ENCODE results near the gene MRPL49. TPM values are rescaled to one million over a fixed set of nuclear protein-coding genes. Genes with fewer than 3 reads are reported as not detected.

MRPL49 gene
- polyA plus RNA-seq, 4 donors, result 35.2 to 65.7 (median 50.6) TPM

DNA sequence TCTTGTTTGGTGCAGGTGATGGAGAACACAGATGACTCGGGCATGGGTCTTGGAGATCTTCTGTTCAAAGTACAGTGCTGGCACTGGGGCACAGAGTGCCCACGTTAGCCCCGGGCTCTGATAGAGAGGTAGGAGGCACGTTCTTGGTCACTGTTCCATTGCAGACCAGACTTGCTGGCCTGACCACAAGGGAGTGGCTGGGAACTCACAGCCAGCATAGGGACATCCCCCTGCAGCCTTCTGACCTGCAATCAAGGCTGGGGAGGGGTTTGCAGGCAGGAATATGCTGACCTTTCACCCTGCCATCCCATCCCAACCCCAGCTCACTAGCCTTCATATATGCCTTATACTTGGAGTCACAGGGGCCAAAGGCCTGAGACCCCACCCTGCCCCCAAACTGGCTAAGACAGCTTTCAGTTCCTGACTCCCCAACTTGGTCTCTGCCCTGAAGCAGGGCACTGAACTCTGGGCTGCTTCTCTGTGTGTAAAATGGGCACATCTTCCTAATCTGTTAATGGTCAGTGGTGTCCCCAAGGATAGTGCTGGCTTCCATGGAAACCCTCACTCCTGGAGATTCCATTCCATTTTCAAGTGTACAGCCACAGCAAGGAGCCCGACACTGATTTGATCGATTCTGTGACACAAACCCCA, 4.6 kb downstream of the MRPL49 start:
- DNase-seq (no peak), FAIRE-seq (no peak)
- peaks cover 22 to 73% (median 34%) of the 10 kb centered on the region in 3 donors for H3K36me3 ChIP-seq (ENCODE audit: control insufficient read depth in 3 of 3, insufficient read depth in 2 of 3, low read depth in 1 of 3, low read length in 3 of 3)
- H3K27me3 ChIP-seq (ENCODE audit: control insufficient read depth in 3 of 3, insufficient read depth in 3 of 3, low read length in 3 of 3), result no peaks in the 10 kb centered on the region
- H3K4me3 ChIP-seq (ENCODE audit: low read depth in 1 of 3, low read length in 3 of 3), result no peak overlapping the region
- no peaks in the 10 kb centered on the region for H3K9me3 ChIP-seq (ENCODE audit: control insufficient read depth in 2 of 2, insufficient read depth in 1 of 2, low read depth in 1 of 2, low read length in 1 of 2)
- peaks cover 0 to 5% (median 0%) of the 10 kb centered on the region in 3 donors for H3K4me1 ChIP-seq (ENCODE audit: control insufficient read depth in 3 of 3, insufficient read depth in 2 of 3, low read depth in 1 of 3, low read length in 2 of 3)
- no peak overlapping the region for H3K27ac ChIP-seq (ENCODE audit: low read depth in 1 of 3, low read length in 2 of 3)
- WGBS, 3 donors, result 60 to 67% (median 64%) methylated on average over 6 of the region's 6 CpGs

DNA sequence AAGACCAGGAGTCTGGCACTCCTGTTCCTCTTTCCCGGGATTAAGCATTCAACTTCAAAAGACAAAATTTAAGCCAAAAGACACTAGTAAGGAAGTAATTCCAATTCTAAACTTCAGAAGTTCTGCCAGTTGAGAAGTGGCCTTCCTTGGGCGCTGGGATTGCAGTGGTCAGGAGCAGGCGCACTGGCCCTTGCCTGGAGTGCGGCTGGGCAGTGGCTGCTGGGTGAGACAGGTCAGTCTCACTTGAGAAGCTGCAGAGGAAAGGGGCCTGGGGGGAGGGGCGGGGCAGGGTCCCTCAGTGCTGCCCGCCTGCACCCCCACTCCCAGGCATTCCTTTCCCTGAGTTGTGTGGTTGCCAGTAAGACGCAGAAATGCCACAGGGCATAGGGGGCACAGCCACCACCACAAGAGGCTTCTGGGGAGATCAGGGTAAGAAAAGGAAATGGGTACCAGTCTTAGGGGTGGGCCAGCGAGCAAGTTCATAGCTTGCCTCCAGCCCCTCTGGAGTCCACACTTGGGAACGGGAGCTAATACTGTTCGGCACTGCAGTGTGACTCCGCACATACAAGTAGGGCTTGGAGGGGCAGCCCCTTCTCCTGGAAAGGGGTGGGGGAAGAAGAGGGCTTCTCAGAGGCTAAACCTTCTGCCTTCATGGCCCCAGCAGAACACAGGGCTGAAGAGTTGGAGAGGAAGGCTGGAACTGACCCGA, 5.5 kb downstream of the MRPL49 start:
- H3K9me3 ChIP-seq (ENCODE audit: control insufficient read depth in 2 of 2, insufficient read depth in 1 of 2, low read depth in 1 of 2, low read length in 1 of 2), result no peaks in the 10 kb centered on the region
- no peak overlapping the region for H3K27ac ChIP-seq (ENCODE audit: low read depth in 1 of 3, low read length in 2 of 3)
- peaks cover 22 to 82% (median 36%) of the 10 kb centered on the region in 3 donors for H3K36me3 ChIP-seq (ENCODE audit: control insufficient read depth in 3 of 3, insufficient read depth in 2 of 3, low read depth in 1 of 3, low read length in 3 of 3)
- H3K4me3 ChIP-seq (ENCODE audit: low read depth in 1 of 3, low read length in 3 of 3), result no peak overlapping the region
- FAIRE-seq (no peak), DNase-seq (no peak)
- H3K27me3 ChIP-seq (ENCODE audit: control insufficient read depth in 3 of 3, insufficient read depth in 3 of 3, low read length in 3 of 3), result no peaks in the 10 kb centered on the region
- peaks cover 0 to 9% (median under 1%) of the 10 kb centered on the region in 3 donors for H3K4me1 ChIP-seq (ENCODE audit: control insufficient read depth in 3 of 3, insufficient read depth in 2 of 3, low read depth in 1 of 3, low read length in 2 of 3)
- 82 to 89% (median 85%) methylated on average over 12 of the region's 12 CpGs for WGBS, 3 donors

DNA sequence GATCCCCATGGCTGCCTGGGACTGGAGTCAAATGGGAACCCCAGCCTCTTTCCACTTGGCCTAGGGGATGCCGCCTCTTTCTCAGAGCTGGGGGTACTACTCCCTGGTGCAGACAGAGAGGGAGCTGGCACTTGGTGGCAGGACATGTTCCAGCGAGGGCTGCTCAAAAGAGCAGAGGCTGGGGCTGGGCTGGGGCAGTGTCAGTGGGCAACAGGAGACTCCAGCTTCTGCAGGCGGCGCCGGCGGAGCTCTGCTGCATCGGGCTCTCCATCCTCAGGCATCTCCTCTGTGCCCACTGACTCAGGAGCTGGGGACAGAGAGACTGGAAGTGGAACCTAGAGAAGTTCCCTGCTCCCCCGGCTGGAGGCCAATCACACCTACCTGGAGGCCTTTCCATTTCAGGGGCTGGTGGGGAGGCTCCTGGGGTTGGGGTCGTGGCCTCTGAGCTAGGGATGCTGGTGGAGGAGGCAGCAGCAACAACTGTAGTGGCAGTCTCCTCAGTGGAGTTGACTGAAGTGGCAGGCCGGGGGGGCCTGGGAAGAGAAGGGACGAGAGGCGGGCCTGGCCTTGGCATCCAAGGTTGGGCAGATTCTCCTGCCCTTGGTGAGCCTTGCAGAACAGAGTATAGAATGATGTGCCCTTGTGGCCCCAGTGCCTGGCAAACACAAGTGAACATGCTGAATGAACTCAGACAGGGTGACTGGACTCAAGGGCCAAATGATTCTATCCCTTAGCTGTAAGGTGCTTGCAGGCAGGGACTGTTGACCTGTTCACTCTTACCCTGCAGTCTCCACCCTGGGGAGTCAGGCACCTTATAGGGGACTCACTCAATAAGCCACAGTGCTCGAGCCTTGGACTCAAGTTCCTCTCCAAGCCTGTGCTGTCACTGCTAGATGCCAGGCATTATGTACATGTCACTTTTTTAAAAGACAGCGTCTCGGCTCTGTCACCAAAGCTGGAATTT, 6.3 kb downstream of the MRPL49 start:
- Histone ChIP-seq H3K9me3 (ENCODE audit: control insufficient read depth in 2 of 2, insufficient read depth in 1 of 2, low read depth in 1 of 2, low read length in 1 of 2) (no peaks in the 10 kb centered on the region), H3K27ac (ENCODE audit: low read depth in 1 of 3, low read length in 2 of 3) (no peak overlapping the region), H3K36me3 (ENCODE audit: control insufficient read depth in 3 of 3, insufficient read depth in 2 of 3, low read depth in 1 of 3, low read length in 3 of 3) (peaks cover 22 to 89% (median 37%) of the 10 kb centered on the region in 3 donors), H3K4me1 (ENCODE audit: control insufficient read depth in 3 of 3, insufficient read depth in 2 of 3, low read depth in 1 of 3, low read length in 2 of 3) (peaks cover 0 to 10% (median 4%) of the 10 kb centered on the region in 3 donors), H3K27me3 (ENCODE audit: control insufficient read depth in 3 of 3, insufficient read depth in 3 of 3, low read length in 3 of 3) (no peaks in the 10 kb centered on the region), H3K4me3 (ENCODE audit: low read depth in 1 of 3, low read length in 3 of 3) (no peak overlapping the region)
- no peak for DNase-seq
- no peak for FAIRE-seq
- WGBS, 3 donors, result 85 to 89% (median 86%) methylated on average over 15 of the region's 15 CpGs

DNA sequence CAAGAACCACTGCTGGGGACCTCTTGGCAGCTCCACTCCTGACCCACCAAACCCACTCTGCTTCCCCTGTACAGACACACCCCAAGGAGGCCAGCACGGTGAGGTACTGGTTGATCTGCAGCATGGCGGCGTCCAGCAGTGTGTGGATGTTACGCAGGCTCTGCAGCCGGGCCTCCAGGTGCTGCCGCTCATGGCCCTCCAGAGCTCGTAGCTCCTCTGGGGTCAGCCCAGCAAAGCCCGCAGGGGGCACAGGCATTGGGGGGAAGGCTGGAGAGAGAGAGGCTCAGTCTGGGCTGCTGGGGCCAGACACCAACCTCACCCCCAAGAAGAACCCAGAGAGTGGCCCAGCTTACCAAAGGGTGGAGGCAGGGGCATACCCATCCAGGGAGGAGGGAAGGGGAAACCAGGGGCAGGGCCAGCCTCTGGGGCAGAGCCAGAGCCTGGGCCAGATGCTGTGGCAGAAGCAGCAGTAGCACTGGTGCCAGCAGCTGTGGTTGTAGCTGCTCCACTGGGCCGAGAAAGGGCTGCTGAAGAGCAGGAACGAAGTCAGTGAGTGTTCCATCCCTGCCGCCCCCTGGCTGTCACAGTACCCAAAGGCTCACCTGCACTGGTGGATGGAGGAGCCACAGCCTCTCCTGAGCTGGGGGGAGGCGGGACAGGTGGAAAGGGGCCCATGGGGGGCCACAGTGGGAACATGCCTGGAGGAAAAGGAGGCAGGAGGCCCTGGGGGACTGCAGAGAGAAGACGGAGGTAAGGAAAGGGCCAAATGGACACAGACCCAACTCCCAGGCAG, 7.7 kb downstream of the MRPL49 start:
- WGBS, 3 donors, result 87 to 91% (median 91%) methylated on average over 12 to 13 of the region's 13 CpGs
- H3K4me1 ChIP-seq (ENCODE audit: control insufficient read depth in 3 of 3, insufficient read depth in 2 of 3, low read depth in 1 of 3, low read length in 2 of 3), result peaks cover 0 to 10% (median 4%) of the 10 kb centered on the region in 3 donors
- no peaks in the 10 kb centered on the region for H3K27me3 ChIP-seq (ENCODE audit: control insufficient read depth in 3 of 3, insufficient read depth in 3 of 3, low read length in 3 of 3)
- DNase-seq (no peak), FAIRE-seq (no peak)
- H3K9me3 ChIP-seq (ENCODE audit: control insufficient read depth in 2 of 2, insufficient read depth in 1 of 2, low read depth in 1 of 2, low read length in 1 of 2), result no peaks in the 10 kb centered on the region
- H3K4me3 ChIP-seq (ENCODE audit: low read depth in 1 of 3, low read length in 3 of 3), result no peak overlapping the region
- H3K36me3 ChIP-seq (ENCODE audit: control insufficient read depth in 3 of 3, insufficient read depth in 2 of 3, low read depth in 1 of 3, low read length in 3 of 3), result peaks cover 22 to 84% (median 37%) of the 10 kb centered on the region in 3 donors
- H3K27ac ChIP-seq (ENCODE audit: low read depth in 1 of 3, low read length in 2 of 3), result no peak overlapping the region

DNA sequence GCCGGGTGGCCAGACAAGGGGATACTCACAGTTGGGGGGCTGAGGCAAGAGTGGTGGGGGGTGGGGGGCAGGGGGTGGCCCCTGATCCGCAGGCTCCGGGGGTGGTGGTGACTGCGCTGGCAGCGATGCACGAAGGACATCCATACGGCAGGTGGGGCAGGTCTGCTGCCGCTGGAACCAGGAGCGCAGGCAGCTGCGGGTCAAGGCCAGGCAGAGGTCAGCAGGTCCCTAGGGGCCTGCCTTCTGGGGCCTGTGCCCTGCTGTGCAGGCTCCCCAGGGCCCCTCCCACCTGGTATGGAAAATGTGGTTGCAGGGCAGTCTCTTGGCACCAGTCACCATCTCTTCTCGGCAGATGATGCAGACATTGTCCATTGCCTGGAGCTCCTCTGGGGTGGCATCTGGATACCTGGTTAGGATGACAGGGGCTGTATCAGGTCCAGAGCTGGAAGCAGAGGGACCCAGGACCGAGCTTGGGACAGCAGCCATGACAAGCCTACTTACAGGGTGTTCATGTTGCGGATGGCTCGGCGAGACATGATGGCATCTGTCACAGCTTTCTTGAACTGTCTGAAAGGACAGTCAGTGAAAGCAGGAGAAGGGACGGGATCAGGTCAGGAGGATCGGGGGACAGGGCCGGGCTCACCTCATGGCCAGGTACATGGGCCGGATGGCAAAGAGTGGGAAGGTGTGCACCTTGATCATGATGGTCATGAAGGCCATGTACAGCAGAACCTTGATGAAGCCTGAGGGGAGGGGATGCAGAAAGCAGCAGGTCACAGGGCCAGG, 8.7 kb downstream of the MRPL49 start:
- no peak for FAIRE-seq
- no peak for DNase-seq
- H3K36me3 ChIP-seq (ENCODE audit: control insufficient read depth in 3 of 3, insufficient read depth in 2 of 3, low read depth in 1 of 3, low read length in 3 of 3), result peaks cover 22 to 75% (median 35%) of the 10 kb centered on the region in 3 donors

DNA sequence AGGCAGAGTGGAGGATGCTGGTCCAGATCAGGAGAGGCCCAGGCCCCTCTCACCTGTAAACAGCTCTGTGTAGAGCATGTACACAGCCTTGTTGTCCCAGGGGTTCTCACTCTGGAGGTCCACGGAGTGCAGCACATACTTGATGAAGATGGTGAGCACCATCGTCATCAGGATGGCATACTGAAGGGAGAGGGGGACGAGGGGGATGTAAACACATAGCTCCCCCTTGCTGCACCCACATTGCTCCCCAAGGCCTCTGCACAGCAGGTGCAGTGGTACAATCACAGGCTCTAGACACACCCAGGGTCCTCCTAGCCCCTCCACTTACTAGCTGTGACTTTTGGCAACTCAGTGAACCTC, 9.3 kb downstream of the MRPL49 start:
- no peak for FAIRE-seq
- Histone ChIP-seq H3K4me1 (ENCODE audit: control insufficient read depth in 3 of 3, insufficient read depth in 2 of 3, low read depth in 1 of 3, low read length in 2 of 3) (peaks cover 2 to 20% (median 4%) of the 10 kb centered on the region in 3 donors), H3K4me3 (ENCODE audit: low read depth in 1 of 3, low read length in 3 of 3) (no peak overlapping the region), H3K36me3 (ENCODE audit: control insufficient read depth in 3 of 3, insufficient read depth in 2 of 3, low read depth in 1 of 3, low read length in 3 of 3) (peaks cover 22 to 69% (median 34%) of the 10 kb centered on the region in 3 donors), H3K27ac (ENCODE audit: low read depth in 1 of 3, low read length in 2 of 3) (no peak overlapping the region), H3K27me3 (ENCODE audit: control insufficient read depth in 3 of 3, insufficient read depth in 3 of 3, low read length in 3 of 3) (no peaks in the 10 kb centered on the region), H3K9me3 (ENCODE audit: control insufficient read depth in 2 of 2, insufficient read depth in 1 of 2, low read depth in 1 of 2, low read length in 1 of 2) (no peaks in the 10 kb centered on the region)
- no peak for DNase-seq
- 72 to 88% (median 80%) methylated on average over 3 of the region's 3 CpGs for WGBS, 3 donors

More for the DNA sequence above, 8.7 kb downstream of the MRPL49 start:
- peaks cover 0 to 16% (median 4%) of the 10 kb centered on the region in 3 donors for H3K4me1 ChIP-seq (ENCODE audit: control insufficient read depth in 3 of 3, insufficient read depth in 2 of 3, low read depth in 1 of 3, low read length in 2 of 3)
- no peak overlapping the region for H3K4me3 ChIP-seq (ENCODE audit: low read depth in 1 of 3, low read length in 3 of 3)
- no peaks in the 10 kb centered on the region for H3K27me3 ChIP-seq (ENCODE audit: control insufficient read depth in 3 of 3, insufficient read depth in 3 of 3, low read length in 3 of 3)
- H3K27ac ChIP-seq (ENCODE audit: low read depth in 1 of 3, low read length in 2 of 3), result no peak overlapping the region
- no peaks in the 10 kb centered on the region for H3K9me3 ChIP-seq (ENCODE audit: control insufficient read depth in 2 of 2, insufficient read depth in 1 of 2, low read depth in 1 of 2, low read length in 1 of 2)
- WGBS, 3 donors, result 85 to 87% (median 86%) methylated on average over 18 to 19 of the region's 19 CpGs

DNA sequence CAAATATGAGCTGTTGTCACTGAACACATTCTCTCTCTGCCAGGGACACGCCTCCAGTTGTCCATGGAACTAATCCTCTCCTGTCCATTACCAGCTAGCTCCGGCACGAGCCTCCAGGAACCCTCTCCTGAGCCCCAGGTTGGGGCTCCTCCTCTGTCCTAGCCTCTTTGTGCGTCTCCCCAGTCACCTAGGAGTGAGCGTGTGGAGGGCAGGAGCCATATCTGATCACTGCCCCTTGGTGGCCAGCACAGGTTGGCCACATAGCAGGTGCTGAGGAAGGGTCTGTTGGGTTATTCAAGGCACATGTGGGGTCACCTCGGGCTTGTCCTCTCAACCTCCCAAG, 9.7 kb downstream of the MRPL49 start:
- no peak for DNase-seq
- WGBS, 3 donors, result 68 to 83% (median 82%) methylated on average over 6 of the region's 6 CpGs
- peaks cover 22 to 64% (median 34%) of the 10 kb centered on the region in 3 donors for H3K36me3 ChIP-seq (ENCODE audit: control insufficient read depth in 3 of 3, insufficient read depth in 2 of 3, low read depth in 1 of 3, low read length in 3 of 3)
- peaks cover 2 to 20% (median 7%) of the 10 kb centered on the region in 3 donors for H3K4me1 ChIP-seq (ENCODE audit: control insufficient read depth in 3 of 3, insufficient read depth in 2 of 3, low read depth in 1 of 3, low read length in 2 of 3)
- H3K9me3 ChIP-seq (ENCODE audit: control insufficient read depth in 2 of 2, insufficient read depth in 1 of 2, low read depth in 1 of 2, low read length in 1 of 2), result no peaks in the 10 kb centered on the region
- no peak overlapping the region for H3K4me3 ChIP-seq (ENCODE audit: low read depth in 1 of 3, low read length in 3 of 3)
- FAIRE-seq, result no peak
- H3K27me3 ChIP-seq (ENCODE audit: control insufficient read depth in 3 of 3, insufficient read depth in 3 of 3, low read length in 3 of 3), result no peaks in the 10 kb centered on the region
- peak overlapping the region in 1 of 3 donors; percentile 7 for H3K27ac ChIP-seq (ENCODE audit: low read depth in 1 of 3, low read length in 2 of 3)
